HCT116 (cell line): Measurements from ENCODE around the gene ITSN1. TPM values are rescaled to one million over a fixed set of nuclear protein-coding genes. Genes with fewer than 3 reads are reported as not detected.

Experiments
- ATAC-seq: fragments of 200-7000 bp; cut with Tn5 transposase; 2 replicates; pipeline ENCODE4 v1.9.1; 2020; ENCODE audit warnings: mild to moderate bottlenecking, moderate library complexity
- BruUV-seq: library from RNA; stranded (reverse); fragments of 400-500 nt; replicated peaks from 2 replicates; lab custom pipeline; 2021; lab: Mats Ljungman, UMichigan
- CTCF ChIA-PET: fragments of 300-600 bp; sonication (Branson Sonifier 250); formaldehyde crosslinking; loops from one replicate; lab custom pipeline; 2021; ENCODE audit warnings: antibody characterized with exemption; lab: Charles Lee
- POLR2A ChIA-PET: fragments of 300-600, 350-600 bp; sonication (Branson Sonifier 250); formaldehyde crosslinking; loops from one replicate; lab custom pipeline; 2021; ENCODE audit warnings: antibody characterized with exemption; lab: Charles Lee
- RAD21 ChIA-PET, 2 experiments: fragments of 300-600 bp; sonication (Branson Sonifier 250); formaldehyde crosslinking; loops; one replicate each; lab custom pipeline; 2023; ENCODE audit warnings: low total read pairs in 2 of 2; ENCODE audit not compliant: uncharacterized antibody in 2 of 2, unreplicated experiment in 2 of 2, low non-redundant PET in 1 of 2; lab: Charles Lee
- DNase-seq: peaks from one replicate; pipeline ENCODE4 v3.0.0-alpha.2; 2010; ENCODE audit warnings: low read depth, low spot score
- H2AFZ ChIP-seq: fragments of 200-600 bp; shearing (Covaris generic), sonication (generic); 2 replicates; pipeline ENCODE4 v1.6.1; 2017; ENCODE audit warnings: low read depth, mixed run types, mixed read lengths, antibody characterized with exemption, low read length; ENCODE audit not compliant: poor library complexity, severe bottlenecking
- H3K27ac ChIP-seq: 2 replicates; pipeline ENCODE4 v1.5.1; 2012; ENCODE audit warnings: low read depth, low read length
- H3K27me3 ChIP-seq: fragments of 200-600 bp; sonication (generic); 2 replicates; pipeline ENCODE4 v1.6.1; 2016; ENCODE audit warnings: mixed run types, low read length, mixed read lengths; ENCODE audit not compliant: insufficient read depth
- H3K36me3 ChIP-seq, 2 experiments: fragments of 200-500 bp in 1 of 2; fragments of 200-600 bp in 1 of 2; sonication (Bioruptor generic) in 1 of 2; sonication (generic) in 1 of 2; 2 replicates each; pipeline versions ENCODE4 v1.5.1 to v1.6.1; 2014 to 2016; ENCODE audit warnings: low read length in 2 of 2, inconsistent platforms in 1 of 2, mixed read lengths in 1 of 2, mixed run types in 1 of 2; ENCODE audit not compliant: insufficient read depth in 2 of 2, control insufficient read depth in 1 of 2
- H3K4me1 ChIP-seq, 2 experiments: fragments of 200-600 bp in 1 of 2; sonication (generic) in 1 of 2; 2 replicates each; pipeline versions ENCODE4 v1.5.1 to v1.6.1; 2012 to 2017; ENCODE audit warnings: low read length in 2 of 2, inconsistent platforms in 1 of 2, mild to moderate bottlenecking in 1 of 2, mixed read lengths in 1 of 2, mixed run types in 1 of 2, moderate library complexity in 1 of 2; ENCODE audit not compliant: insufficient read depth in 2 of 2, control insufficient read depth in 1 of 2
- H3K4me2 ChIP-seq: fragments of 200-600 bp; sonication (generic); 2 replicates; pipeline ENCODE4 v1.6.1; 2017; ENCODE audit warnings: mixed run types, low read length, mixed read lengths
- H3K4me3 ChIP-seq, 2 experiments: fragments of 200-600 bp in 1 of 2; sonication (generic) in 1 of 2; replicated peaks in 1 of 2; 2 replicates each; pipeline ENCODE4 v1.5.1; 2011 to 2016; ENCODE audit warnings: low read length in 2 of 2, control low read depth in 1 of 2, low read depth in 1 of 2, mild to moderate bottlenecking in 1 of 2, mixed read lengths in 1 of 2, mixed run types in 1 of 2
- H3K79me2 ChIP-seq: fragments of 200-600 bp; sonication (generic); 2 replicates; pipeline ENCODE4 v1.6.1; 2017; ENCODE audit warnings: mild to moderate bottlenecking, mixed run types, low read length, moderate library complexity, mixed read lengths; ENCODE audit not compliant: insufficient read depth
- H3K9ac ChIP-seq: fragments of 200-600 bp; sonication (generic); 2 replicates; pipeline ENCODE4 v1.6.1; 2016; ENCODE audit warnings: low read length, mixed read lengths
- H3K9me2 ChIP-seq: fragments of 200-600 bp; sonication (generic), shearing (Covaris generic); 2 replicates; pipeline ENCODE4 v1.6.1; 2017; ENCODE audit warnings: mixed run types, mild to moderate bottlenecking, moderate library complexity; ENCODE audit not compliant: insufficient read depth
- H3K9me3 ChIP-seq, 2 experiments: fragments of 200-500 bp in 1 of 2; fragments of 200-600 bp in 1 of 2; sonication (Bioruptor generic) in 1 of 2; sonication (generic) in 1 of 2; 2 replicates each; pipeline ENCODE4 v1.6.1; 2014 to 2017; ENCODE audit warnings: low read length in 2 of 2, mixed read lengths in 2 of 2, inconsistent platforms in 1 of 2, low read depth in 1 of 2, mild to moderate bottlenecking in 1 of 2, mixed run types in 1 of 2, moderate library complexity in 1 of 2; ENCODE audit not compliant: control insufficient read depth in 1 of 2, insufficient read depth in 1 of 2
- H4K20me1 ChIP-seq: fragments of 200-600 bp; sonication (generic), shearing (Covaris generic); 2 replicates; pipeline ENCODE4 v1.6.1; 2017; ENCODE audit warnings: mixed run types, mild to moderate bottlenecking, moderate library complexity; ENCODE audit not compliant: insufficient read depth
- CBX3 ChIP-seq: IDR thresholded peaks from 2 replicates; pipeline ENCODE4 v1.6.1; 2012; ENCODE audit warnings: low read depth
- CEBPB ChIP-seq: IDR thresholded peaks from 2 replicates; pipeline ENCODE4 v1.6.1; 2012; ENCODE audit warnings: low read depth
- ELF1 ChIP-seq: IDR thresholded peaks from 2 replicates; pipeline ENCODE4 v1.6.1; 2012; ENCODE audit warnings: low read depth, borderline replicate concordance
- EZH2 ChIP-seq: fragments of 200-600 bp; sonication (generic); IDR thresholded peaks from 2 replicates; pipeline ENCODE4 v1.6.1; 2017; ENCODE audit warnings: antibody characterized with exemption, mixed run types
- JUND ChIP-seq: IDR thresholded peaks from 2 replicates; pipeline ENCODE4 v1.6.1; 2012
- POLR2A ChIP-seq: IDR thresholded peaks from 2 replicates; pipeline ENCODE4 v1.7.0; 2011; ENCODE audit warnings: borderline replicate concordance; ENCODE audit not compliant: insufficient read depth, insufficient read length; ENCODE audit errors: extremely low read depth
- SIN3A ChIP-seq: IDR thresholded peaks from 2 replicates; pipeline ENCODE4 v1.6.1; 2012; ENCODE audit warnings: low read depth
- SP1 ChIP-seq: IDR thresholded peaks from 2 replicates; pipeline ENCODE4 v1.6.1; 2012; ENCODE audit warnings: low read depth
- SRF ChIP-seq: IDR thresholded peaks from 2 replicates; pipeline ENCODE4 v1.6.1; 2012; ENCODE audit warnings: low read depth
- TCF7L2 ChIP-seq: IDR thresholded peaks from 2 replicates; pipeline ENCODE4 v1.7.0; 2011; ENCODE audit warnings: borderline replicate concordance, inconsistent platforms; ENCODE audit not compliant: insufficient read depth, insufficient read length; ENCODE audit errors: extremely low read depth
- ZFX ChIP-seq: fragments of 450-650 bp; IDR thresholded peaks from 2 replicates; pipeline ENCODE4 v1.6.1; 2017
- ZNF274 ChIP-seq: fragments of 200-500 bp; sonication (Bioruptor generic); IDR thresholded peaks from 2 replicates; pipeline ENCODE4 v1.6.1; 2014; ENCODE audit warnings: mild to moderate bottlenecking, low read depth, low read length, inconsistent platforms
- intact Hi-C: fragments of 100-400 bp; cut with micrococcal nuclease; formaldehyde crosslinking; loops from 2 replicates; pipeline ENCODE4 v1.10.0; 2022
- total RNA-seq: library from RNA; stranded (reverse); gene quantifications from one replicate; pipeline ENCODE4 v1.2.1, GENCODE V29; 2021; ENCODE audit not compliant: unreplicated experiment
- TF ChIP-seq, protein P1 (sequence below): IDR thresholded peaks from 2 replicates; pipeline ENCODE4 v1.6.1; 2012
- TF ChIP-seq, protein P2 (sequence below), 3 experiments: fragments of 200-600 bp in 1 of 3; sonication (generic) in 1 of 3; IDR thresholded peaks in 2 of 3; conservative IDR thresholded peaks in 1 of 3; 2 replicates each; pipeline ENCODE4 v1.5.1; 2012 to 2017; ENCODE audit warnings: low read depth in 2 of 3, low read length in 2 of 3, antibody characterized with exemption in 1 of 3, borderline replicate concordance in 1 of 3, control low read depth in 1 of 3, mild to moderate bottlenecking in 1 of 3, mixed read lengths in 1 of 3, mixed run types in 1 of 3, moderate library complexity in 1 of 3; ENCODE audit not compliant: insufficient read depth in 1 of 3

The ITSN1 gene
- total RNA-seq, 1 experiment from 2014 or later: 25.8 TPM

DNA sequence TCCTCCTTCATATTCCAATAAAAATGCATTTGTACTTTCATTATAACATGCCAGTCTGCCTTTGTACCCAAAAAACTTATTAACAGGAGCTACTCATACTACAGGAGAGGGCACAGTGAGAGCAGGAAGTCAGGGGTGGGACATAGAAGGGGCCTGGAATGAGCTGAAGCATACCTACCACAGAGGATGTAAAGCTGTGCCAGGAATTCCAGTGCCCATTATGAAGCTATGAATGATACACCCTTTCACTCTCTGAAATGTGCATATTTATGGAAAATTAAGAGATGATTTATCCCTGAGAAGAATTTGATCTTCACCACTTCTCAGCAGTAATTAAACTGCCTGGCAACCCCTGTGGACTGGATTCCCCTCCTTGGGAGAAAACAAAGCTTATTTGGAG, 207.5 kb downstream of the ITSN1 start (continued):
- TF ChIP-seq, protein P1, sequence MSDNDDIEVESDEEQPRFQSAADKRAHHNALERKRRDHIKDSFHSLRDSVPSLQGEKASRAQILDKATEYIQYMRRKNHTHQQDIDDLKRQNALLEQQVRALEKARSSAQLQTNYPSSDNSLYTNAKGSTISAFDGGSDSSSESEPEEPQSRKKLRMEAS: no peak
- TF ChIP-seq SIN3A (no peak), CBX3 (no peak)

DNA sequence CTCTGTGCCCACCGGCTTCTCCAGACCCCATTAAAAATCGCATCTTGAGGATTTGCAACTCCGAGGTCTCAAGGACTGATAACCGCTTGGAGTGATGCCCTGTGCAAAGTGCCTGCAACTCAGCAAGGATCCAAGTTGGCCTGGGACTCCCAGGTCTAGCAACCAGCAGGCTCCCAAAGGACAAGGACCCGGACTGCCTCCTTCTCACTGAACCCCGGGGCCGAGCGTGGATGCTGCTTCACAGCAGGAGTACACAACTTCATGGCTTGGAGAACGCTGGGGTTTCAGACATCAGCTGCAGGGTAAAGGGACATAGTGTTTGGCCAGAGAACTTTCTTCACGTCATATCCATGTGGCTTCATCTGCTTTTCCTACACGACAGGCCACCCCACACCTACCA, 208.1 kb downstream of the ITSN1 start:
- RAD21 ChIA-PET: no interaction called here
- ATAC-seq (no peak), DNase-seq (no peak)
- Histone ChIP-seq H3K79me2 (no peaks in the 10 kb centered on the region), H3K9me3 (no peaks in the 10 kb centered on the region), H3K9me2 (no peaks in the 10 kb centered on the region), H3K4me3 (no peak overlapping the region), H3K4me1 (peaks cover 14 to 16% of the 10 kb centered on the region in 2 experiments), H3K36me3 (no peaks in the 10 kb centered on the region), H3K4me2 (no peak overlapping the region), H3K27me3 (no peaks in the 10 kb centered on the region), H3K27ac (no peak overlapping the region), H2AFZ (no peak overlapping the region), H3K9ac (no peak overlapping the region), H4K20me1 (no peaks in the 10 kb centered on the region)
- TF ChIP-seq ZNF274: no peak
- no peak for TF ChIP-seq TCF7L2
- TF ChIP-seq JUND: no peak
- TF ChIP-seq POLR2A: no peak
- no peak for TF ChIP-seq EZH2
- TF ChIP-seq CBX3: no peak
- TF ChIP-seq SRF: no peak
- no peak for TF ChIP-seq ZFX
- TF ChIP-seq, protein P2, sequence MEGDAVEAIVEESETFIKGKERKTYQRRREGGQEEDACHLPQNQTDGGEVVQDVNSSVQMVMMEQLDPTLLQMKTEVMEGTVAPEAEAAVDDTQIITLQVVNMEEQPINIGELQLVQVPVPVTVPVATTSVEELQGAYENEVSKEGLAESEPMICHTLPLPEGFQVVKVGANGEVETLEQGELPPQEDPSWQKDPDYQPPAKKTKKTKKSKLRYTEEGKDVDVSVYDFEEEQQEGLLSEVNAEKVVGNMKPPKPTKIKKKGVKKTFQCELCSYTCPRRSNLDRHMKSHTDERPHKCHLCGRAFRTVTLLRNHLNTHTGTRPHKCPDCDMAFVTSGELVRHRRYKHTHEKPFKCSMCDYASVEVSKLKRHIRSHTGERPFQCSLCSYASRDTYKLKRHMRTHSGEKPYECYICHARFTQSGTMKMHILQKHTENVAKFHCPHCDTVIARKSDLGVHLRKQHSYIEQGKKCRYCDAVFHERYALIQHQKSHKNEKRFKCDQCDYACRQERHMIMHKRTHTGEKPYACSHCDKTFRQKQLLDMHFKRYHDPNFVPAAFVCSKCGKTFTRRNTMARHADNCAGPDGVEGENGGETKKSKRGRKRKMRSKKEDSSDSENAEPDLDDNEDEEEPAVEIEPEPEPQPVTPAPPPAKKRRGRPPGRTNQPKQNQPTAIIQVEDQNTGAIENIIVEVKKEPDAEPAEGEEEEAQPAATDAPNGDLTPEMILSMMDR (IDR thresholded peaks at IDR 0.05 in 2 of 3, conservative IDR thresholded peaks at IDR 0.05 in 1 of 3; ENCODE audit: borderline replicate concordance in 1 of 3, insufficient read depth in 1 of 3, low read depth in 2 of 3, low read length in 2 of 3): no peak
- TF ChIP-seq, protein P1: no peak
- no peak for TF ChIP-seq SP1
- no peak for TF ChIP-seq ELF1
- no peak for TF ChIP-seq CEBPB
- no TSS peak for BruUV-seq
- intact Hi-C loops: no loop called here
- CTCF ChIA-PET: no interaction called here
- POLR2A ChIA-PET: no interaction called here
